Heart left ventricle (tissue), 16 donors: ENCODE results near the gene DEFB125. TPM values are rescaled to one million over a fixed set of nuclear protein-coding genes. Genes with fewer than 3 reads are reported as not detected.
"Not testable (repeated sequence)": the region's sequence is repeated elsewhere in the genome, so short reads cannot be mapped to it uniquely, and the experiment has no call there.

ENCODE experiments used
- ATAC-seq, 4 donors: fragments of 200-7000 bp; cut with Tn5 transposase; one replicate each; pipeline ENCODE4 v1.9.1; 2020 to 2022; ENCODE audit warnings: moderate library complexity in 4 of 4, mild to moderate bottlenecking in 3 of 4, moderate number of reproducible peaks in 1 of 4
- DNase-seq, 5 donors: peaks; one replicate each; pipeline ENCODE4 v3.0.0-alpha.2; 2020
- H3K27ac ChIP-seq, 12 donors: fragments of 200-600 bp; sonication (generic) in 4 of 12; one replicate each; pipeline versions ENCODE4 v1.5.0 to v1.8.0; 2016 to 2022; ENCODE audit warnings: mild to moderate bottlenecking in 2 of 12
- H3K27me3 ChIP-seq, 9 donors: fragments of 200-600 bp; sonication (generic) in 2 of 9; one replicate each; pipeline versions ENCODE4 v1.5.1 to v1.8.0; 2016 to 2022; ENCODE audit warnings: mild to moderate bottlenecking in 3 of 9
- H3K36me3 ChIP-seq, 9 donors: fragments of 200-600 bp; sonication (generic) in 2 of 9; one replicate each; pipeline versions ENCODE4 v1.5.0 to v1.8.0; 2018 to 2022; ENCODE audit warnings: mild to moderate bottlenecking in 2 of 9
- H3K4me1 ChIP-seq, 12 donors: fragments of 200-600 bp; sonication (generic) in 4 of 12; one replicate each; pipeline versions ENCODE4 v1.5.0 to v1.8.0; 2016 to 2022; ENCODE audit warnings: mild to moderate bottlenecking in 3 of 12
- H3K4me3 ChIP-seq, 12 donors: fragments of 200-600 bp; sonication (generic) in 4 of 12; one replicate each; pipeline versions ENCODE4 v1.5.0 to v1.8.0; 2017 to 2022; ENCODE audit warnings: mild to moderate bottlenecking in 9 of 12, moderate library complexity in 4 of 12
- H3K9me3 ChIP-seq, 12 donors: fragments of 200-600 bp; sonication (generic) in 4 of 12; one replicate each; pipeline versions ENCODE4 v1.5.0 to v1.8.0; 2016 to 2022; ENCODE audit warnings: mild to moderate bottlenecking in 1 of 12
- CTCF ChIP-seq, 12 donors: fragments of 200-600 bp; sonication (generic) in 4 of 12; IDR thresholded peaks; one replicate each; pipeline versions ENCODE4 v1.5.0 to v1.8.0; 2018 to 2022; ENCODE audit warnings: antibody characterized with exemption in 12 of 12, mild to moderate bottlenecking in 5 of 12
- POLR2A ChIP-seq, 2 donors: fragments of 450-650 bp; IDR thresholded peaks; one replicate each; pipeline ENCODE4 v1.6.1; 2017; ENCODE audit warnings: antibody characterized with exemption in 2 of 2, mild to moderate bottlenecking in 2 of 2, moderate library complexity in 2 of 2
- WGBS, 4 donors: extraction: QIAGEN DNeasy Blood & Tissue Kit in 2 of 4; methylation state at CpG; one replicate each; pipeline versions ENCODE4 v1.1.5 to v1.1.7; 2013 to 2018; 5-methylcytosine and 5-hydroxymethylcytosine counted together
- intact Hi-C, 10 donors: fragments of 100-400 bp; cut with DNase I; formaldehyde crosslinking; loops; one replicate each; pipeline versions ENCODE4 v1.11.1 to v1.14.2; 2022
- polyA plus RNA-seq, 2 donors: library from polyadenylated mRNA; stranded (reverse); fragments of 200-250 nt; gene quantifications; one replicate each; pipeline ENCODE4 v1.2.3, GENCODE V29; 2013
- total RNA-seq, 9 donors: library from RNA; depleted of rRNA in 2 of 9; stranded (reverse); fragments of >200 nt in 2 of 9; fragmentation: NEBNext Ultra II Directional in 3 of 9; extraction: Animal tissue kit (Norgen Biotek cat#: 25700) in 3 of 9; gene quantifications; one replicate each; pipeline versions ENCODE4 v1.1.0 to v1.2.4, GENCODE V29; 2016 to 2023
- donor health status: ischemic (EF 13 %, LVEDD 7.1; RV severe dilation, severe dysfunction).
- donor health status: healthy with polysubstance abuse.
- donor health status: DM: no; HTN: yes; CAD: no.
- donor health status: DM: no; HTN: no; CAD: no.
- donor health status: ischemic (EF 25% LVEDD 6.9; RV normal size, moderate dysfunction).
- donor health status: ischemic (EF 25% LVEDD 5.7; RV mildly dilated, moderate dysfunction).
- donor health status: healthy.
- donor health status: DM: yes; HTN: yes; CAD: no.
- donor health status: ischemic (EF 35%, LVEDD 5.7; RV mildly dilated, moderate dysfunction).
- donor health status: nonischemic (EF 11% LVEDD 7.7; RV severe dilation, severe dysfunction).
- donor health status: DM: yes; HTN: yes; CAD: no.
- donor health status: PGD.
- donor health status: ischemic (EF 29% LVEDD 5.4; RV normal size, mild dysfunction).
- donor health status: nonischemic (EF 23%, LVEDD 6.1; RV moderate dilation, normal function).

DEFB125 gene
- total and polyA plus RNA-seq, 11 donors = not detected

- Histone ChIP-seq H3K4me3 (no peak overlapping the region), H3K27me3 (peaks cover 0 to 12% (median 0%) of the 10 kb centered on the region in 9 donors), H3K36me3 (no peaks in the 10 kb centered on the region), H3K27ac (no peak overlapping the region), H3K9me3 (peaks cover 0 to 24% (median 9%) of the 10 kb centered on the region in 12 donors), H3K4me1 (no peaks in the 10 kb centered on the region)
- TF ChIP-seq POLR2A (IDR thresholded peaks at IDR 0.05) (no peak), CTCF (IDR thresholded peaks at IDR 0.05) (no peak)
- WGBS, 4 donors = 73 to 78% (median 75%) methylated on average over 4 of the region's 4 CpGs
- ATAC-seq (no peak), DNase-seq (no peak)
- intact Hi-C loops = no loop called here
Observed at GRCh38 chr20:95215-95614, 7.7 kb downstream of the DEFB125 start.

- ATAC-seq, intact Hi-C loops, H3K27ac ChIP-seq, H3K4me3 ChIP-seq, H3K36me3 ChIP-seq, H3K4me1 ChIP-seq, DNase-seq: not testable (repeated sequence)
- Histone ChIP-seq H3K9me3 (peaks cover 0 to 24% (median 9%) of the 10 kb centered on the region in 12 donors), H3K27me3 (peaks cover 0 to 13% (median 0%) of the 10 kb centered on the region in 9 donors)
- 71 to 74% (median 73%) methylated on average over 5 of the region's 5 CpGs for WGBS, 4 donors
Observed at GRCh38 chr20:97691-98090, 10.2 kb downstream of the DEFB125 start.

- Histone ChIP-seq H3K27ac (no peak overlapping the region), H3K36me3 (no peaks in the 10 kb centered on the region), H3K27me3 (peaks cover 0 to 32% (median 5%) of the 10 kb centered on the region in 9 donors), H3K4me3 (no peak overlapping the region), H3K9me3 (no peaks in the 10 kb centered on the region), H3K4me1 (no peaks in the 10 kb centered on the region)
- ATAC-seq (no peak), DNase-seq (no peak)
- TF ChIP-seq POLR2A (IDR thresholded peaks at IDR 0.05) (no peak), CTCF (IDR thresholded peaks at IDR 0.05) (no peak)
- intact Hi-C loops = no loop called here
Observed at GRCh38 chr20:101975-102374, 14.5 kb downstream of the DEFB125 start.

- H3K4me1 ChIP-seq = no peaks in the 10 kb centered on the region
- no peaks in the 10 kb centered on the region for H3K36me3 ChIP-seq
- no peaks in the 10 kb centered on the region for H3K9me3 ChIP-seq
- peaks cover 0 to 29% (median 5%) of the 10 kb centered on the region in 9 donors for H3K27me3 ChIP-seq
- intact Hi-C loops = no loop called here
- no peak for DNase-seq
- ATAC-seq = no peak
- H3K27ac ChIP-seq = no peak overlapping the region
- no peak overlapping the region for H3K4me3 ChIP-seq
- 77 to 93% (median 86%) methylated on average over 2 to 5 of the region's 5 CpGs for WGBS, 4 donors
- TF ChIP-seq CTCF (IDR thresholded peaks at IDR 0.05) = no peak
- no peak for TF ChIP-seq POLR2A (IDR thresholded peaks at IDR 0.05)
Observed at GRCh38 chr20:103456-103855, 16.0 kb downstream of the DEFB125 start.

GRCh38 chr20:112396-112795 lies 24.9 kb downstream of the DEFB125 start:
- TF ChIP-seq POLR2A (IDR thresholded peaks at IDR 0.05) = no peak
- no peak for TF ChIP-seq CTCF (IDR thresholded peaks at IDR 0.05)
- DNase-seq (no peak), ATAC-seq (no peak)
- H3K36me3 ChIP-seq = no peaks in the 10 kb centered on the region
- no peaks in the 10 kb centered on the region for H3K4me1 ChIP-seq
- intact Hi-C loops = no loop called here
- H3K9me3 ChIP-seq = peaks cover 0 to 8% (median under 1%) of the 10 kb centered on the region in 12 donors
- no peak overlapping the region for H3K4me3 ChIP-seq
- H3K27me3 ChIP-seq = peaks cover 0 to 12% (median 0%) of the 10 kb centered on the region in 9 donors
- H3K27ac ChIP-seq = no peak overlapping the region
